SK-N-SH treated with all-trans-retinoic acid at 6 μM for 48 hours (cell line): ENCODE measurements around the gene ZSCAN10.

Experiments
- CSDC2 ChIP-seq: fragments of 250-450 bp; sonication (Bioruptor Pico); IDR thresholded peaks from 2 replicates; pipeline ENCODE4 v1.5.0; 2020; ENCODE audit warnings: mild to moderate bottlenecking, moderate library complexity
- OSR1 ChIP-seq: fragments of 250-450 bp; sonication (Bioruptor Pico); IDR thresholded peaks from 2 replicates; pipeline ENCODE4 v1.8.0; 2022; ENCODE audit warnings: moderate library complexity, mild to moderate bottlenecking, inconsistent platforms
- ZFP30 ChIP-seq: fragments of 450-650 bp; formaldehyde crosslinking; IDR thresholded peaks from 2 replicates; pipeline ENCODE4 v1.5.0; 2022; ENCODE audit warnings: mild to moderate bottlenecking, moderate library complexity
- ZNF8 ChIP-seq: fragments of 450-650 bp; formaldehyde crosslinking; IDR thresholded peaks from 2 replicates; pipeline ENCODE4 v1.5.0; 2020; ENCODE audit warnings: mild to moderate bottlenecking, moderate library complexity
- TF ChIP-seq, protein P1 (sequence below): fragments of 250-450 bp; sonication (Bioruptor Pico); IDR thresholded peaks from 2 replicates; pipeline ENCODE4 v1.5.1; 2020; ENCODE audit warnings: low read depth, mild to moderate bottlenecking, moderate library complexity

GRCh38 chr16:3071655-3072054, 27.4 kb downstream of the ZSCAN10 start:
- no peak for TF ChIP-seq ZNF8 (CRISPR knock-in tag)
- TF ChIP-seq OSR1 = no peak
- TF ChIP-seq, protein P1, sequence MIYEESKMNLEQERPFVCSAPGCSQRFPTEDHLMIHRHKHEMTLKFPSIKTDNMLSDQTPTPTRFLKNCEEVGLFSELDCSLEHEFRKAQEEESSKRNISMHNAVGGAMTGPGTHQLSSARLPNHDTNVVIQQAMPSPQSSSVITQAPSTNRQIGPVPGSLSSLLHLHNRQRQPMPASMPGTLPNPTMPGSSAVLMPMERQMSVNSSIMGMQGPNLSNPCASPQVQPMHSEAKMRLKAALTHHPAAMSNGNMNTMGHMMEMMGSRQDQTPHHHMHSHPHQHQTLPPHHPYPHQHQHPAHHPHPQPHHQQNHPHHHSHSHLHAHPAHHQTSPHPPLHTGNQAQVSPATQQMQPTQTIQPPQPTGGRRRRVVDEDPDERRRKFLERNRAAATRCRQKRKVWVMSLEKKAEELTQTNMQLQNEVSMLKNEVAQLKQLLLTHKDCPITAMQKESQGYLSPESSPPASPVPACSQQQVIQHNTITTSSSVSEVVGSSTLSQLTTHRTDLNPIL (CRISPR knock-in tag) = no peak
- no peak for TF ChIP-seq CSDC2 (CRISPR knock-in tag)
- TF ChIP-seq ZFP30 (CRISPR knock-in tag) = no peak
